A204.1 (cell line): ENCODE data around the gene ABHD17A.

ENCODE experiments used
- FAIRE-seq: peaks from 2 replicates; lab custom pipeline; 2012; peaks lifted over from hg19 to GRCh38; lab: Jason Lieb, UNC

ABHD17A gene

DNA sequence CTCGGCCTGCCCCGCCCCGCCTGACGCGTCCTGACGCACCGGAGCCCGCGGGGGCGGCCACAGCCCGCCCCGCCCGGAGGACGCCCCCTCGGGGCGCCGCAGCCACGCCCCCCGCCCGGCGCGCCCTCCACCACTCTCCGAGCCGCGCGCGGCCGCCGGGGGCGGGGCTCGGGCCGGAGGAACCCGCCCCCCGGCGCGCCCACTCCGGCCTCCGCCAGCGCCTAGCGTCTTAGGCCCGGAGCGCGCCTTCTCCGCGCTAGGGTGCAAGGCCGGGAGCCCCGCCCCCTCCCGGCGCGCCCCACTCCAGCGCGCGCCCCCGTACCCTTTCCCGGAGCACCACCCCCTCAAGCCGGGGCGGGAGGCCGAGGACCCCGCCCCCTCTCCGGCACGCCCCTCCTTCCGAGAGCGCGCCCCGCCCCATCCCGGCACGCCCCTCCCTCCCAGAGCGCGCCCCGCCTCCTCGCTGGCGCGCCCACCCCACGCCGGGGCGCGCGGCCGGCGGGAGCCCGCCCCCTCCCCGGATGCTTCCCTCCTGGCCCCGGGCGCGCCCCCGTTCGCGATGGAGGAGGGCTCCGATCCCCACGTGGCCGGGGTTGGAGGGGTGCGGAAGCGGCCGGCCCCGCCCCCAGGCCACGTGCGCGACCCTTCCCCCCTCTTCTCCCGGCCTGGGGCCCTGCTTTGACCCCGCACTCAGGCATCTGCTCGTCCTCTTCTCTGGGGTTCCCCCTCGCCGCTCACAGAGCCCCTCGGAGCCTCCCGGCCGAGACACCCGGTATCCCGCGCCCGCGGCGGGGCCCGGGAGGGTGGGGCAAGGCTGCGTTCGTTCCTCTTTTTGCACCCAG is 21.4 kb downstream of the ABHD17A start:
- FAIRE-seq, result no peak

DNA sequence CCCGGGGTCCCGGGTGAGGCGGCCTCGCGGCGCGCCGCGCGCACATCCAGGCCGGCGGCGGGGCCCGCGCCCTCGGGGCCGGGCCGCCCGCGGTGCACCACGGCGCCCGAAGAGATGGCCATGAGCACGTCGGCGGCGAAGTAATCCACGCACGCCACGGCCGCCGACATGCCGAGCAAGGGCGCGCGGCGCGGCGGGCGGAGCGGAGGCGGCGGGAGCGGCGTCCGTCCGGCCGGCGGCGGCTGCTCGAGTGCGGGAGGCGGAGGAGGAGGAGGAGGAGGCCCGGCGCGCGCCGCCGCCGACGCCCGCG is 22.0 kb downstream of the ABHD17A start, which contains the start of gene KLF16:
Gene KLF16 (minus strand): TSS at position 252 of the 310 bp plus-strand sequence. CDS start 82 bp downstream, at position 170.
- no peak for FAIRE-seq

DNA sequence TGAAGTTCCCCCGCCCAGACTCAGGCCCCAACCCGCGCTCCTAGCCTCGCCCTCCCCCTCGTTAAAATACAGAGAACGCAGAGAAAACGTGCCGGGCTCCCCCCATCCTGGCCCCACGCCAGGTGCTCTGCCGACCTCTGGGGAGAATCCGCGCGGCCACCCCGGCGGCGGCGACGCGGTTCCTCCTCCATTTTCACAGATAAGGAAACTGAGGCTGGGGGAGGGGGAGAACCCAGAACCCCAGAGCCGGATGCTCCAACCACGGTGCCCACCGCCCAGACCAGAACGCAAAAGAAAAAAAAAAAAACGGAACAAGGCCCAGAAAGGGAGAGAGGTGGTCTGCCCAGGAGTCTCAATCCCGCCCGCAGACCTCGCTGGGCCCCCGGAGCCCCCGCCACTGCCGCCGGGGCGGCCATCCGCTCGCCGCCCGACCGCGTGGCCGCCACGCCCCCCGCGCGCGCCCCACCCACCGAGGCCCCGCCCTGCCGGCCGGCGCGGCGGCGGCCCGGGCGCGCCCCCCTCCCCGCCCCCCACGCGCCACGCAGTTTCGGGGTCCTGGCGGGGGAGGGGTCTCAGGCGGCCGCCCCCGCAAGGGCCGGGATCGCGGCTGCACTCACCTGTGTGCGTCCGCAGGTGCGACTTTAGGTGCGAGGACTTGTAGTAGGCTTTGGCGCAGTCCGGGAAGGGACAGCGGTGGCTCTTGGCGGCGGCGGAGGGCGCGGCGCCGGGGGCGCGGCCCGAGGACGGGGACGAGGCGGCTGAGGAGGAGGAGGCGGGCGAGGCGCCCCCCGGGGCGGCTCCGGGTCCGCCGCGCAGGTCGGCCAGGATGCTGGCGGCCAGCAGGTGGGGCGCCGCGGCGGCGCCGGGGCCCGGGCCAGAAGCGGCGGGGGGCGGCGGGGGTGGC is 22.6 kb downstream of the ABHD17A start:
- FAIRE-seq, result no peak

DNA sequence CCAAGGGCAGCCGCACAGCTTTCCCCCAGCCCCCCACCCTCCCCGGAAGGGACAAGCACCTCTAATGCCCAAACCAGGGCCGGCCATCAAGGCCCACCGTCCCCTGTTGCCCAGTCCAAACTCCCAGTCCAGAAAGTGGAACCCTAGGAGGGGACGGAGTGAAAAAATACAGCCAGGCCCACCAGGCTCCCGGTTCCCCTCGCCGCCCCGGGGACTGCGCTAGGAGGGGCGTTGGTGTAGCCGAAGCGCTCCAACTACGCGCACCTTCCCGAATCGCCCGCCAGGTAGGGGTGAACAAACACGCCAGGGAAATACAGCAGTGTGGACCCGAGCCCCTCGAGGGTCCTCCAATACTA is 23.2 kb downstream of the ABHD17A start:
- FAIRE-seq, result no peak

DNA sequence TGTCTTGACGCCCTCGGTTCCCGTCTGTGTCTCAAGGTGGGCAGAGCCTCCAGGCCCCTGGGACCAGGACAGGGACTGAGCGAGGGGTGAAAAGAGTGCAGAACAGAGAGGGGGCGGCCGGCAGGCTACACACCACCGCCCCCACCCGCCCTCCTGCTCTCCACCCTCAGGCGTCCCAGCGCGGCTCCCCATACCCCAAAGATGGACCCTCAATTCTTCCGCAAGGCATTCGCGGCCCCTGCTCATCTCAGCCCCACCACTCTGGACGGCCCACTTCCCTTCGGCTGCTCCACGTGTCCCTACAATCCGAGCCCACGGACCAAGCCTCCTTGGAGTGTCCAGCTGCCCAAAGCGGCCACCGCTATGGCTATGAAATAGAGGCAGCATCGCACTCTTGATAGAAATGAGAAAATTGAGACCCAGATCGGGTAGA is 23.7 kb downstream of the ABHD17A start:
- no peak for FAIRE-seq

DNA sequence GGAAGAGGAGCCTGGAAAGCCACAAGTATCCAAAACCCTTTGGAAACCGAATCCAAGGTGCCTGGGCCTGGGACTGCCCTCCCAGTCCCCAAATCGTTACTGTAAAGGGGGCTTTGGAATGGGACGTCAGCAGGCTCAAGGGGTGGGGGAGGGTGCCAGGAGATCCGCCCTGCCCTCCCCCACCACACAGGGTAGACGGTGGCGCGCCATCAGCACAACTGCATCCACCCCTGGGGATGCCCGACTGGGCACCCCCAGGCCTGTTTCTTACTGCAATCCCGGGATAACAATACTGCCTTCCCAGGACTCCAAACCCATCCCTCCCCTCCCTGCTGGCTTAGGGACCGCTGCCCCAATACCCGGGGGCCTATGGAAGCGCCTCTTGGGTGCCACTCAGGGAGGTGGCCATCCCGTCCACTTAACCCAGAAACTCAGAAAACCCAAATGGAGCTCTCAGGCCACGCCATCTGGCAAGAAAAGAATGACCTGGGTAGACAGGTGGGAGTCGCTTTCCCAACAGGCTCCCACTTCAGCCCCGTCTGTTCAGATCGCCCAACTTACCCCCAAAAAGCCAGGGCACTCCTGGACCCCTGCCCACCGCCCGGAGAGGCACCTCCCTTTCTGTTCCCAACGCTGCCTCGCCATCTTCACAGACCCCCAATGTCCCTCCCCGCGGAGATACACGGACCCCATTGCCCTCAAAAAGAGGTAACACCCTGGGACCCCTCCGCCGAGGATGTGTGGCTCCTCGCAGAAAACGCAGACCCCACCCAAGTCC is 24.3 kb downstream of the ABHD17A start:
- FAIRE-seq, result no peak

DNA sequence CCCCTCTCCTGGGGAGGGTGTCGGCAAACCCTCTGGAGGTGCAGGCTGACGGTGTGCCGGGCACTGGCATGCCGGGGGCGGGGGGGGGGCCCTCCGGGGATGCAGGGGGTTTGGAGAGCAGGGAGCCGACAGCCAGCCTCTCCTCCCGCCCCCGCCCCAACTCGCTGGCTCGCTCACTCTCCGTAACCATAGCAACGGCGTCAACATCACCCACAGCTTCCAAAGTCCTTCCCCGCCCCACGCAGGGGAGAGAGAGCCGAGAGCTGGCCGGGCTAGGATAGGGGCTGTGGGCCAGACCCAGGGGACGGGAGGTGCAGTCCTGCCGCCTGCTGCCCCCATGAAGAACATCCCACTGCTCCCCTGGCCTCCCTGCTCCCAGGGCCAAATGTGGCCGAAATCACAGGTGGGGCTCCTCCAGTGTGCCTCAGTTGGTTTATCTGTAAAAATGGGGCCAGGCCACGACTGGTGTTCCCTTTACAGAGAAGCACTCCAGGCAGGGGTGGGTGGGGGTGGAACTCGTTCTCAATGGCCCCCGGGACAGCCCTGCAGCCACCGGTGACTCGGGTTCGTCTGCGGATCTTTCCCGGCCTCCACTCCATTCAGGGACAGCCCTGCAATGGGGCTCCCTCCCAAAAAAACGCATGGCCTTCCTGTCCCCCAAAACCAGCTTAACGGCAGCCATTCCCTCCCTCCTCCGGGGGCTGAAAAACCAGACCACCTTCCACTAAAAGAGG is 25.1 kb downstream of the ABHD17A start:
- no peak for FAIRE-seq

DNA sequence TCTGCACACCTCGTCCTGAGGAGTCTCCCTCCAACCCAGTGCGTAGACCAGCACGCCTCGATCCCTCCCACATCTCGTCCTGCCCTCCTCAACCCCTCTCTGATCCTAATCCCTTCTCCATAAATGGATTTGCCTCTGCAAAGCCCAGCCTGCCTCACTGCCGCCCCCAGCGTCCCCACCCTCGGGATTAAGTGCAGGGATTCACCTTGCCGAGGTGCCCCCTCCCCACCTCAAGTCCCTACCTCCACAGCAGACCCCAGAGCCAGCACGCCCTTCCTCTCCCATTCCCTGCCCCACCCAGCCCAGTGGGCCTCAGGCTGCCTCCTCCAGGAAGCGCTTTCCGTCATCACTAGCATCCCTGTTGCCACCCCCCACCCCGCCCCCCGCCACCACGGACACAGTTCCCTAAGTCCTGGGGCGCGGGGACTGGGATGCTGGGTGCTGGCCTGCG is 25.9 kb downstream of the ABHD17A start:
- no peak for FAIRE-seq

DNA sequence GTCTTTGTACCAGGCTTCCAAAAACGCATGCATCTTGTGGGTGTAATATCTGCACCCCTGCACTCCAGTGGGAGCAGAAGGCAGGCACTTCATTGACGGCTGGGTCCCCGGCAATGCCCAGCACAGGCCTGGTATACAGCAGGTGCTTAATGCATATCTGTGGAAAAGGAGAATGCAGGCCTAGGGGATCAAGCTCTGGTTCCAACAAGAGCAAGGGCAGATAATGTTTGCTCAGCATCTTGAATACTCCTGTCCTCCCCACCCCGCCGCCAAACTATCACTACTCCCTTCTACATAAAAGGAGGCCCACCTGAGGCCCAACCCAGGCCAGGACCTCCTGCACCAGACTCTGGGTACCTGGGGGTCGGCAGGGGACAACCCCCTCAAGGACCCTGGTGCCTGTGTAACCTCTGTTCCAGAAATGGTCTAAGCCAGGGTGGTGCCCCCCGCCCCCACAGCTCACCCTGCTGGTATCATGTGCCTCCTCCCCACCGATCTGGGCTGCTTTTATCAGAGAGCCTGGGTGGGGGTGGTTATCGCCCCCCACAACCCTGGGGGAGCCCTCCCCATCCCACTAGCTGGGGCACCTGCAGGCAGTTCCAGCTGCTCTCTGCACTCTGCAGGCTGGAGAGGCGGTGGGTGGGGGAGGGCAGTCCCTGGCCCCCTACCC is 26.7 kb downstream of the ABHD17A start:
- FAIRE-seq, result no peak

DNA sequence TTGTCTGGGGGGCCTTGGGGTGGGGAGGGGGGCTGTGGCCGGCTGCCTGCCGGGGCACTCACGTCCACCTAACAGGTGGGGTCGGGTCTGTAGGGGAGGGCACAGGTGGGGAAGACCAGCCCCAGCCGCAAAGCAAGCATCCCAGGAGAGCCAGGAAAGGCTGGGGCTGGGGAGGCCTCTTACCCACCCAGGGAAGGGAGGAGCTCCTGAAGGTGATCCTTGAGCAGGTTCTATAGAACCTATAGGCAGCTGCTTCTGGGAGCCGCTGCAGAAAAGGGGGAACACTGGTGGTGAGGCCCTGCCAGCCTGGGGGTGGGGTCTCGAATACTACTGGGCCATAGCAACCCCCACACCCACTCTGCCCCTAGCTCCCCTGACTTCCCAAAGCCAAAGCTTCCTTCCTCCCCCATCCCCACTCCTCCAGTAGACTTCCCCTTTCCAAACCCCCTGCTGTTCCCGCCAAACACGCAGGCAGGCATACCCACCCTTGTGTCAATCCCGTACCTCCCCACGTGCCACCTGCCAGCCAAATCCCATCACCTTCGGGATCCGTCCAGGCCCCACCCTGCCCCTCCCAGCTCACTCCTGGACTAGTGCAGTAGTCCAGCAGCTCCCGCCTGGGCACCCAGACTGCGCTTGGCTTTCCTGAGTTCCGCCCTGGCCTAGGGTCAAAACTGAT is 27.5 kb downstream of the ABHD17A start:
- FAIRE-seq, result no peak

DNA sequence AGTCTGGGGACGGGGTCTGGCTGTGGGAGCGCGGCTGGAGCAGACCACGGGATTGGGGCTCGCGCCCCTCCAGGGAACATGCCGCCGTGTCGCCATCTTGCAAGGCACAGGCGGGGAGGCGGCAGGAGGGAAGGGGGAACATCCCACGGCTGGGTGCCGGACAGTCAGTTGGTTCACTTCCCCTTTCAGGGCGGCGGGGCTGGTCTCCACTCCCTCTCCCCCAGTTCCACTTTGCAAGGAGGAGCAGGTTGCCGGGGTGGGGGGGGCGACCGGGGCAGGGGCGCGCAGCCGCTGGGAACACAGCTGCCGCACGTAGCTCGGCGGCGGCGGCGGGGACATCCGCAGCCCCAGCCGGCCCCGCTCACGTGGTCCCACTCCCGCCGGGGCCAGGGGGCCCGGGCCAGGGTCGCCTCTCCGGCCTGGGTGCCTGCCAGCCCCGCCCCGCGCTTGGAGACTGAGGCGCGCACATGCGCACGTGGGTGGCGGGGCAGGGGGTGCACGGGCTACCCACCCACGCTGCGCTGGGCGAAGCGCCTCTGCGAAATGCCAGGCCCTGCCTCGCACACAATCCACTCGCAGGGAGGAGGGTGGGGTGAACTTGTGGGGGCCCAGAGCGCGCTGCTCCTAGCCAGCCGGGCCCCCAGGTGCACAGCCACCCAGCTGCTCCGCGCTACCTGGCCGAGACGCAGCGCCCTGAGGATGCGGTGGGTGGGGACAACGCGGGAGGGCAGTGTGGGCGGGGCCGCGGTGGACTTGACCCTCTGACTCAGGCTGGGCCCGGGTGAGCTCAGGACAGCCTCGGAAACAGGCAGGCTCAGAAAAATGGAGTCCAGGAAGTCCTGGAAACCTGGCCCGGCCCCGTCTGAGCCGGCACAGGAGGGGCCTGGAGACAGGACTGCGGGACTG is 28.3 kb downstream of the ABHD17A start:
- no peak for FAIRE-seq

DNA sequence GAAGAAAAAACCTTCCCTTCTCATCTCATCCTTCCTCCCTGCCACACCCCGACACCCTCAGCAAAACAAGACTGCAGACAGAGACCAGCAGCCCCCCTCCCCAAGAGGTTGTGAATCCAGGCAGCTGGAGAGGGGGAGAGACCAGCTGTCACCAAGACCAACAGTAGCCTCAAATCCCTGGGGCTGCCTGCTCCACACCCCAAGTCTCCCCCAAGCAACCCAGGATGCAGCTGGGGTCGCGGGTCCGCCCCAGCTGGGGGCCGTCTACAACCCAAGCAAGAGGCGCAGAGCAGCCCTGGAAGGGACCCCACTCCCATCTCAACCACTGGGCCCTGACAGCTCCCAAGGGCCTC is 29.0 kb downstream of the ABHD17A start:
- no peak for FAIRE-seq

DNA sequence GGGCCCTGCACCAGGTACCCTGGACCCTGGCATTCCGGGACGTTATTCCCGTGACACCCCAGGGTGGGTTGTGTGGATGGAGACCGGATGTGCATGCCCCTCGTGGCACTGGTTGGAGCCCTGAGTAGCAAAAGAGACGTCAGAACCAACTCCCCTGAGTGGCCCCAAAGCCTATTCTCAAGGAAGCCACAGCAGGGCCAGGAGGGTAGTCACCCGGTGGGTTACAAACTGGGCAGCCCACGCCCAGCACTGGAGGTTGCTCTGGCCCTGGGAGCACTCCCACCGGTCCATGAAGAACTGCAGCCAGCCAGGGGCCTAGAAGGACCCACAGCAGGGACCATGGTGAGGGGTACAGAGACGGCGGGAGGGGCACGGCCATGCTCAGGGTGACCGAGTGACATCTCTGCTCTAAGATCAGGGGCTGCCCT is 29.5 kb downstream of the ABHD17A start:
- FAIRE-seq, result no peak

DNA sequence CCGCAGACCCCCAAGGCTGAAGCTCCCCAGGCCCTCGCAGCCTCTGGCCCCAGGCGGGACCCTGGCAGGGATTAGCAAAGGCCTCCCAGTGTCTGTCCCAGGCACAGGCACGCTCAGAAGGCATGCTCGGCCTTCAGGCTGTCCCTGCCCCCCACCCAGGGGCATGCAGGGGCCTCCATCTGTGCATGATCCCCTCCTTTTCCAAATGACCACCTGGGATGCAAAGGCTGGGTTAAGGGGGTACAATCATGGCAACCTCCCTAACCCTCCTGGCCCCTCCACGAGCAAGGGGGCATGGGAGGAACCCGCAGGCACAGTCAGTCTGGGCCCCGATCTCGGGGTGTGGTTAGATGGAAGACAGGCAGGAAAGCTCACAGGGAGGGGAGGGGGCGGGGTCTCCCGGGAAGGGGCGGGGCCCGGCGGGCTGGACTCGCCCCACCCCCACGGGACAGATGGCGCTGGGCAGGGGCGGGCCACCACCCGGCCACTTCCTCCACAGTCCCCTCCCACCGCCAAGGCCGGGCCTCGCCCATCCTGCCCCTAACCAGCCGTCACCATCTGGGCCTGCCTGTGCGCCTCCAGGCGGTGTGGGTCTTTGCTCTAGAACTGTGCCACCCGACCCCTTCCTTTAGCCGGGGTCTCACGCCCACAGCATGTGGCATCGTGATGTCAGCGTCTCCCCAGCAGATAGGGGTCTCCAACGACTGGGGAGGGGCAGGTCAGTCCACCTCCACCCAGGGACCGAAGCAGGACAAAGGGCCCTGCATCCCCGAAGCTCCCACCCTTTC is 30.1 kb downstream of the ABHD17A start:
- no peak for FAIRE-seq

DNA sequence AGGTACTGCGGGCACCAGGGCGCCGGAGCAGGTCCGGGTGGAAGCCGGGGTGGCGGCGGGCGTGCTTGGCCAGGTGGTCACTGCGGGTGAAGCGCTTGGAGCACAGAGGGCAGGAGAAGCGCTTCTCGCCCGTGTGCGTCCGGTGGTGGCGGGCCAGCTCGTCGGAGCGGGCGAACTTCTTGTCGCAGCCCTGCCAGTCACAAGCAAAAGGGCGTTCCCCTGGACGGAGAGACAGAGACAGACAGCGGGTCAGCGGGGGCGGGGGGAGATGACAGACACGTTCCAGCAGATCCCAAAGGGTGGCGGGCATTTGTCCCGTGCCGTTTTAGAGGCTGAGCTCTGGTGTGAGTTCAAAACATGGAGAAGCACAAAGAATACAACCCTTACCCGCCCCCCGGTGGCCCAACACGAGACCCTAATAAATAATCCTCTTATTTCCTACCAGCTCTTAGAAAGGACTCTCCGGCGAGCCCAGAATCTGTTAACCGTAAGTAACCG is 30.7 kb downstream of the ABHD17A start:
- no peak for FAIRE-seq

DNA sequence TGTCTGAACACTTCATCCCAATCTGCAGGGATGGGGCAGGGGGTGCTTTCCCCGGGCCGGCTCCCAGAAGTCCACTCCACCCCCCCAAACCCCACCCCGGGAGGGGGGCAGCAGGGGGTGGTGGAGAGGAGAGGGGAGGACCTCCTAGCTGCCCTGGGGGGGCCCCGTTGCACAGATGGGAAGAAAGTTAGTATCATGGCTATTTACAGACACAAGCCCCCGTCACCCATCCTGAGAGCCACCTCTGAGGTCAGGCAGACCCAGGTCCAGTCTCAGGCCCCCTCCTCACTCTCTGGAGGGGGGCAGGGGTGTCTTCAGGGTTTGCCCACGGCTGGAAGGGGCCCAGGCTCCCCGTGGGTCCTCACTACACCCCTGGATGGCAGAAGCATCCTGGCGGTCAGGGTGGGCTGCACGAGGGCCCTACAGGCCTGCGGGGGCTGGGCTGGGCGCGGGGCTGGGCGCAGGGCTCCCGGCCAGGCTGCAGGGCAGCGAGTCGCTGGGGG is 31.2 kb downstream of the ABHD17A start:
- FAIRE-seq, result no peak

DNA sequence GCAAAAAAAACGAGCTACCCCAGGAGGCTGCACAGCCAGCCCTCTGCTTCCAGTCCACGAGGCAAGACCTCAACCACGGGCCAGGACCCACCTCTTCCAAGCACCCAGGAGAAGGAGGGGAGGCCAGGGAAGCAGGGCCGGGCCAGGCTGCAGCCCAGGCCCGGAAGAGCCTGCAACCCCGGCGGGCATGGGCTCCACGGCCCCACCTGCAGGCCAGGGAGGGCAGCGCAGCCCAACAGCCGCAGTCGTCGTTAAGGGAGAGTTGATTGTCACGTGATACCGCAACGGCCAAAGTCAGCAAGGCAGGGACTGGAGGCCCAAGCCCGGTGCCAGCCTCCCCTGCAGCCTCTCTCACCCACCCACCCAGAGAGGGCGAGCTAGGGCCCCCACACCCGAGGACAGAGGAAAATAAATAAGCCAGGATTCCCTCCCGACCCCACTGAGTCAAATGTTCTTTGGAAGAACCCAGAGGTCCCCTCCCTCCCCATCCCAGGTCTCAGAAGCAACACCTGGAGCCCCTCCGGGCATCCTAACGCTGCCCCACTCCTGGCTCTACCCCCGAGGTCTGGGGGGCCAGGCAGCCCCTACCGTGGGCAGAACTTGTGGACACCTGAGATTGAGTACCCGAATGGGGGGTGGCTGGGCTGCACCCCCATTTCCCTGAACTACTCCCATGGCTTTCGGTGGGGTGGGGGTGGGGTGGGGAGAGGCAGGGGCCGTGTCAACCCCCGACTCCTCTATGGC is 31.8 kb downstream of the ABHD17A start:
- FAIRE-seq, result peak; percentile 53
